ENCODE measurements around the gene CRHR1. TPM values are rescaled to one million over a fixed set of nuclear protein-coding genes. Genes with fewer than 3 reads are reported as not detected.
A peak's percentile ranks its signal among the peaks of the same experiment; 100 is the strongest.
"Not testable (repeated sequence)": the region's sequence is repeated elsewhere in the genome, so short reads cannot be mapped to it uniquely, and the experiment has no call there.

The CRHR1 gene
- total RNA-seq, 1 experiment from 2014 or later: 0.15 TPM

- Histone ChIP-seq H3K4me3 (ENCODE audit: low read depth in 2 of 2, low read length in 2 of 2) (no peak overlapping the region), H3K27me3 (ENCODE audit: control insufficient read depth, insufficient read depth, low read length) (peaks cover 3% of the 10 kb centered on the region; the same call in 1 of the 2 replicates), H3K27ac (ENCODE audit: low read length) (no peak overlapping the region), H3K36me3 (ENCODE audit: control insufficient read depth, insufficient read depth, low read length) (no peaks in the 10 kb centered on the region), H3K9me3 (ENCODE audit: control insufficient read depth, insufficient read depth, low read depth, low read length) (no peaks in the 10 kb centered on the region), H3K4me1 (ENCODE audit: control insufficient read depth, insufficient read depth, low read length) (no peaks in the 10 kb centered on the region)
- no peak for DNase-seq (ENCODE audit: low read depth, low spot score)
- BruUV-seq (replicated peaks): no TSS peak
- no peak for ATAC-seq
- ChIA-PET CTCF (interaction anchor here (0.5 kb wide), 1 partner anchor 26 kb away, joined by 3 read pairs; no protein-coding TSS in a partner anchor), POLR2A (no interaction called here)
- in situ Hi-C loops (cut with HindIII; ENCODE audit: low pct_unique_long_range_greater_than_20kb, low sequenced_read_pairs) (no loop called here), intact Hi-C loops (cut with micrococcal nuclease; ENCODE audit: unreplicated experiment) (no loop called here)
- no peak for TF ChIP-seq TCF7L2 (IDR thresholded peaks at IDR 0.05; ENCODE audit: low read depth, low read length)
- no peak for TF ChIP-seq CTCF (IDR thresholded peaks at IDR 0.05)
- TF ChIP-seq SIN3A (IDR thresholded peaks at IDR 0.05; ENCODE audit: borderline replicate concordance, insufficient read depth, low read depth, low read length): no peak
- TF ChIP-seq REST (IDR thresholded peaks at IDR 0.05; ENCODE audit: insufficient read depth in 1 of 2, low read depth in 2 of 2, low read length in 1 of 2): peak; percentile 81 to 93
- TF ChIP-seq POLR2AphosphoS5 (IDR thresholded peaks at IDR 0.05; ENCODE audit: low read depth, low read length): no peak
These were observed 74.0 kb downstream of the CRHR1 start for GRCh38 chr17:45857977-45858708.

GRCh38 chr17:45861165-45861564 is 77.0 kb downstream of the CRHR1 start:
- TF ChIP-seq CTCF (IDR thresholded peaks at IDR 0.05) (no peak), POLR2AphosphoS5 (IDR thresholded peaks at IDR 0.05; ENCODE audit: low read depth, low read length) (no peak), REST (IDR thresholded peaks at IDR 0.05; ENCODE audit: insufficient read depth in 1 of 2, low read depth in 2 of 2, low read length in 1 of 2) (no peak), SIN3A (IDR thresholded peaks at IDR 0.05; ENCODE audit: borderline replicate concordance, insufficient read depth, low read depth, low read length) (no peak), TCF7L2 (IDR thresholded peaks at IDR 0.05; ENCODE audit: low read depth, low read length) (no peak)
- H3K36me3 ChIP-seq (ENCODE audit: control insufficient read depth, insufficient read depth, low read length): no peaks in the 10 kb centered on the region
- DNase-seq (ENCODE audit: low read depth, low spot score) (no peak), ATAC-seq (no peak)
- in situ Hi-C loops (cut with HindIII; ENCODE audit: low pct_unique_long_range_greater_than_20kb, low sequenced_read_pairs): no loop called here
- H3K4me3 ChIP-seq (ENCODE audit: low read depth in 2 of 2, low read length in 2 of 2): no peak overlapping the region
- intact Hi-C loops (cut with micrococcal nuclease; ENCODE audit: unreplicated experiment): no loop called here
- peaks cover 3% of the 10 kb centered on the region for H3K27me3 ChIP-seq (ENCODE audit: control insufficient read depth, insufficient read depth, low read length)
- ChIA-PET POLR2A (no interaction called here), CTCF (no interaction called here)
- BruUV-seq (replicated peaks): no TSS peak
- H3K27ac ChIP-seq (ENCODE audit: low read length): no peak overlapping the region
- H3K4me1 ChIP-seq (ENCODE audit: control insufficient read depth, insufficient read depth, low read length): no peaks in the 10 kb centered on the region
- H3K9me3 ChIP-seq (ENCODE audit: control insufficient read depth, insufficient read depth, low read depth, low read length): no peaks in the 10 kb centered on the region

GRCh38 chr17:45862127-45862526 is 78.0 kb downstream of the CRHR1 start:
- CTCF ChIA-PET; H3K4me1 ChIP-seq (ENCODE audit: control insufficient read depth, insufficient read depth, low read length); in situ Hi-C loops (cut with HindIII; ENCODE audit: low pct_unique_long_range_greater_than_20kb, low sequenced_read_pairs); H3K9me3 ChIP-seq (ENCODE audit: control insufficient read depth, insufficient read depth, low read depth, low read length); ATAC-seq; DNase-seq (ENCODE audit: low read depth, low spot score); POLR2A ChIA-PET; H3K27ac ChIP-seq (ENCODE audit: low read length); H3K27me3 ChIP-seq (ENCODE audit: control insufficient read depth, insufficient read depth, low read length); H3K36me3 ChIP-seq (ENCODE audit: control insufficient read depth, insufficient read depth, low read length); H3K4me3 ChIP-seq (ENCODE audit: low read depth in 2 of 2, low read length in 2 of 2); intact Hi-C loops (cut with micrococcal nuclease; ENCODE audit: unreplicated experiment); BruUV-seq (replicated peaks): not testable (repeated sequence)

Data from Panc1 (cell line).